Measurements from ENCODE around the gene CASKIN2. TPM values are rescaled to one million over a fixed set of nuclear protein-coding genes. Genes with fewer than 3 reads are reported as not detected.

The CASKIN2 gene
- total RNA-seq, 1 experiment from 2014 or later: 40.0 TPM

DNA sequence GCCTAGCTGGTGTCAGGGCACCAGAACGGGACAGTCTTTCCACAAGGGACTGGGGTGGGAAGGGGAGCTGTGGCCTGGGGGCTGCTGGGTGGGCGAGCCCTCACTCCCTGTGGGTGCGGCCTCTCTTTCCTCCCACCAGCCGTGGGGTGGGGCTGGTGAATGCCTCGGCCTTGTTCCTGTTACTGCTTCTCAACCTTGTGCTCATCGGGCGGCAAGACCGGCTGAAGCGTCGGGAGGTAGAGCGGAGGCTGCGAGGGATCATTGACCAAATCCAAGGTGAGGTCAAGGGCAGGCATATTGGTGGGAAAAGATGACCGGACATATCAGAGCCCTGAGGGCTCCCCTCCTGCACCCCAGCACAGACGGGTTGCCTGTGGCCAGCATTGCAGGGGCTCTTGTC is 29.2 kb downstream of the CASKIN2 start:
- no peak for DNase-seq (ENCODE audit: low read depth, low spot score)
- no TSS peak for BruUV-seq (replicated peaks)
- POLR2A ChIA-PET: no interaction called here

DNA sequence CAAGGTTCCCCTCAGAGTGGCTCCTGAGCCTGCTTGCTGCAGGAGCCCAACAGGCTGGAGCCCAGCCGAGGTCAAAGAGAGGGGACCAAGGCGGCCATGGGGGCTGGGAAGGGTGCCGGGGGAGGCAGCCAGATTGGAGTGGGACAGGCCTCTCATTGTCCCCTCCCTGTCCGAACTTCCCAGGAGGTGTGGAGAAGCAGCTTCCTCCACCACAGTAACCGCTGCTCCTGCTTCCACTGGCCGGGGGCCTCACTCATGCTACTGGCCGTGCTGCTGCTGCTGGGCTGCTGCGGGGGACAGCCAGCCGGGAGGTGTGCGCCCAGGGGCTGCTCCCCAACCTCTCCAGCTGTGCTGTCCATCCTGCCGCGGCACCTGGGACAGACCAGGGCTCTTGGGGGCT is 29.6 kb downstream of the CASKIN2 start:
- BruUV-seq (replicated peaks): no TSS peak
- H3K4me3 ChIP-seq (ENCODE audit: low read depth in 2 of 2, low read length in 2 of 2): no peak overlapping the region
- ChIA-PET POLR2A (no interaction called here), CTCF (no interaction called here)
- intact Hi-C loops (cut with micrococcal nuclease; ENCODE audit: unreplicated experiment): no loop called here
- no peak for DNase-seq (ENCODE audit: low read depth, low spot score)
- H3K4me1 ChIP-seq (ENCODE audit: control insufficient read depth, insufficient read depth, low read length): no peaks in the 10 kb centered on the region
- no peak for TF ChIP-seq POLR2AphosphoS5 (IDR thresholded peaks at IDR 0.05; ENCODE audit: low read depth, low read length)
- no peak for TF ChIP-seq TCF7L2 (IDR thresholded peaks at IDR 0.05; ENCODE audit: low read depth, low read length)
- TF ChIP-seq SIN3A (IDR thresholded peaks at IDR 0.05; ENCODE audit: borderline replicate concordance, insufficient read depth, low read depth, low read length): no peak
- TF ChIP-seq, protein P1, sequence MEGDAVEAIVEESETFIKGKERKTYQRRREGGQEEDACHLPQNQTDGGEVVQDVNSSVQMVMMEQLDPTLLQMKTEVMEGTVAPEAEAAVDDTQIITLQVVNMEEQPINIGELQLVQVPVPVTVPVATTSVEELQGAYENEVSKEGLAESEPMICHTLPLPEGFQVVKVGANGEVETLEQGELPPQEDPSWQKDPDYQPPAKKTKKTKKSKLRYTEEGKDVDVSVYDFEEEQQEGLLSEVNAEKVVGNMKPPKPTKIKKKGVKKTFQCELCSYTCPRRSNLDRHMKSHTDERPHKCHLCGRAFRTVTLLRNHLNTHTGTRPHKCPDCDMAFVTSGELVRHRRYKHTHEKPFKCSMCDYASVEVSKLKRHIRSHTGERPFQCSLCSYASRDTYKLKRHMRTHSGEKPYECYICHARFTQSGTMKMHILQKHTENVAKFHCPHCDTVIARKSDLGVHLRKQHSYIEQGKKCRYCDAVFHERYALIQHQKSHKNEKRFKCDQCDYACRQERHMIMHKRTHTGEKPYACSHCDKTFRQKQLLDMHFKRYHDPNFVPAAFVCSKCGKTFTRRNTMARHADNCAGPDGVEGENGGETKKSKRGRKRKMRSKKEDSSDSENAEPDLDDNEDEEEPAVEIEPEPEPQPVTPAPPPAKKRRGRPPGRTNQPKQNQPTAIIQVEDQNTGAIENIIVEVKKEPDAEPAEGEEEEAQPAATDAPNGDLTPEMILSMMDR (IDR thresholded peaks at IDR 0.05): no peak
- TF ChIP-seq, protein P2, sequence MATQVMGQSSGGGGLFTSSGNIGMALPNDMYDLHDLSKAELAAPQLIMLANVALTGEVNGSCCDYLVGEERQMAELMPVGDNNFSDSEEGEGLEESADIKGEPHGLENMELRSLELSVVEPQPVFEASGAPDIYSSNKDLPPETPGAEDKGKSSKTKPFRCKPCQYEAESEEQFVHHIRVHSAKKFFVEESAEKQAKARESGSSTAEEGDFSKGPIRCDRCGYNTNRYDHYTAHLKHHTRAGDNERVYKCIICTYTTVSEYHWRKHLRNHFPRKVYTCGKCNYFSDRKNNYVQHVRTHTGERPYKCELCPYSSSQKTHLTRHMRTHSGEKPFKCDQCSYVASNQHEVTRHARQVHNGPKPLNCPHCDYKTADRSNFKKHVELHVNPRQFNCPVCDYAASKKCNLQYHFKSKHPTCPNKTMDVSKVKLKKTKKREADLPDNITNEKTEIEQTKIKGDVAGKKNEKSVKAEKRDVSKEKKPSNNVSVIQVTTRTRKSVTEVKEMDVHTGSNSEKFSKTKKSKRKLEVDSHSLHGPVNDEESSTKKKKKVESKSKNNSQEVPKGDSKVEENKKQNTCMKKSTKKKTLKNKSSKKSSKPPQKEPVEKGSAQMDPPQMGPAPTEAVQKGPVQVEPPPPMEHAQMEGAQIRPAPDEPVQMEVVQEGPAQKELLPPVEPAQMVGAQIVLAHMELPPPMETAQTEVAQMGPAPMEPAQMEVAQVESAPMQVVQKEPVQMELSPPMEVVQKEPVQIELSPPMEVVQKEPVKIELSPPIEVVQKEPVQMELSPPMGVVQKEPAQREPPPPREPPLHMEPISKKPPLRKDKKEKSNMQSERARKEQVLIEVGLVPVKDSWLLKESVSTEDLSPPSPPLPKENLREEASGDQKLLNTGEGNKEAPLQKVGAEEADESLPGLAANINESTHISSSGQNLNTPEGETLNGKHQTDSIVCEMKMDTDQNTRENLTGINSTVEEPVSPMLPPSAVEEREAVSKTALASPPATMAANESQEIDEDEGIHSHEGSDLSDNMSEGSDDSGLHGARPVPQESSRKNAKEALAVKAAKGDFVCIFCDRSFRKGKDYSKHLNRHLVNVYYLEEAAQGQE (IDR thresholded peaks at IDR 0.05; ENCODE audit: insufficient read depth in 1 of 2, low read depth in 2 of 2, low read length in 1 of 2): no peak
- no peaks in the 10 kb centered on the region for H3K9me3 ChIP-seq (ENCODE audit: control insufficient read depth, insufficient read depth, low read depth, low read length)
- ATAC-seq: no peak
- H3K27me3 ChIP-seq (ENCODE audit: control insufficient read depth, insufficient read depth, low read length): no peaks in the 10 kb centered on the region
- in situ Hi-C loops (cut with HindIII; ENCODE audit: low pct_unique_long_range_greater_than_20kb, low sequenced_read_pairs): no loop called here
- no peak overlapping the region for H3K27ac ChIP-seq (ENCODE audit: low read length)
- H3K36me3 ChIP-seq (ENCODE audit: control insufficient read depth, insufficient read depth, low read length): no peaks in the 10 kb centered on the region

More for the DNA sequence above, 29.2 kb downstream of the CASKIN2 start:
- CTCF ChIA-PET: no interaction called here
- no peak overlapping the region for H3K4me3 ChIP-seq (ENCODE audit: low read depth in 2 of 2, low read length in 2 of 2)
- no peak for ATAC-seq
- H3K9me3 ChIP-seq (ENCODE audit: control insufficient read depth, insufficient read depth, low read depth, low read length): no peaks in the 10 kb centered on the region
- intact Hi-C loops (cut with micrococcal nuclease; ENCODE audit: unreplicated experiment): no loop called here
- in situ Hi-C loops (cut with HindIII; ENCODE audit: low pct_unique_long_range_greater_than_20kb, low sequenced_read_pairs): no loop called here
- no peaks in the 10 kb centered on the region for H3K36me3 ChIP-seq (ENCODE audit: control insufficient read depth, insufficient read depth, low read length)
- TF ChIP-seq SIN3A (IDR thresholded peaks at IDR 0.05; ENCODE audit: borderline replicate concordance, insufficient read depth, low read depth, low read length) (no peak), TCF7L2 (IDR thresholded peaks at IDR 0.05; ENCODE audit: low read depth, low read length) (no peak), POLR2AphosphoS5 (IDR thresholded peaks at IDR 0.05; ENCODE audit: low read depth, low read length) (no peak)
- TF ChIP-seq, protein P2 (IDR thresholded peaks at IDR 0.05; ENCODE audit: insufficient read depth in 1 of 2, low read depth in 2 of 2, low read length in 1 of 2): no peak
- TF ChIP-seq, protein P1 (IDR thresholded peaks at IDR 0.05): no peak
- no peaks in the 10 kb centered on the region for H3K27me3 ChIP-seq (ENCODE audit: control insufficient read depth, insufficient read depth, low read length)
- H3K4me1 ChIP-seq (ENCODE audit: control insufficient read depth, insufficient read depth, low read length): no peaks in the 10 kb centered on the region
- H3K27ac ChIP-seq (ENCODE audit: low read length): no peak overlapping the region

Measured in Panc1 (cell line).